Measurements from ENCODE around the gene PRRT4. TPM values are rescaled to one million over a fixed set of nuclear protein-coding genes. Genes with fewer than 3 reads are reported as not detected.

The PRRT4 gene
- total and polyA plus RNA-seq, 2 of the 13 experiments (the other 11 are each of a cell fraction or from before 2014, with no cell fraction given) = not detected

GRCh38 chr7:128358233-128358632 lies 3.3 kb downstream of the PRRT4 start:
- no peak for FAIRE-seq
- Histone ChIP-seq H4K20me1 (ENCODE audit: insufficient read depth, low read length) (no peaks in the 10 kb centered on the region), H3K9me3 (ENCODE audit: low read length) (no peaks in the 10 kb centered on the region), H3K79me2 (ENCODE audit: insufficient read depth, low read length) (no peaks in the 10 kb centered on the region), H3K4me1 (ENCODE audit: insufficient read depth, low read length) (peaks cover 13% of the 10 kb centered on the region; the same call in 1 of the 2 replicates), H3K27me3 (ENCODE audit: control insufficient read depth in 1 of 2, insufficient read depth in 2 of 2, low read length in 2 of 2) (peaks cover 22 to 68% of the 10 kb centered on the region in 2 experiments; a peak in 4 of 5 replicates), H3K9ac (ENCODE audit: insufficient read depth, low read depth, low read length) (no peak overlapping the region), H3K4me3 (replicated peaks in 1 of 3; ENCODE audit: insufficient read depth in 1 of 3, low read depth in 2 of 3, low read length in 3 of 3) (no peak overlapping the region), H3K27ac (ENCODE audit: extremely low read length, insufficient read depth, low read length) (no peak overlapping the region), H3K36me3 (replicated peaks in 1 of 2; ENCODE audit: control insufficient read depth in 1 of 2, insufficient read depth in 2 of 2, low read length in 2 of 2) (no peaks in the 10 kb centered on the region), H2AFZ (ENCODE audit: low read length) (no peak overlapping the region), H3K4me2 (ENCODE audit: low read depth, low read length) (no peak overlapping the region)
- POLR2A ChIA-PET = no interaction called here
- BruUV-seq (replicated peaks) = no TSS peak
- ATAC-seq = no peak
- intact Hi-C loops (cut with micrococcal nuclease; ENCODE audit: unreplicated experiment) = no loop called here
- TF ChIP-seq ZBTB46 (CRISPR knock-in tag; IDR thresholded peaks at IDR 0.05; ENCODE audit: borderline replicate concordance) (no peak), FOXP1 (IDR thresholded peaks at IDR 0.05) (no peak), FOXP1 (CRISPR knock-in tag; IDR thresholded peaks at IDR 0.05) (no peak), PHF8 (CRISPR knock-in tag; IDR thresholded peaks at IDR 0.05) (no peak), ZNF570 (CRISPR knock-in tag; IDR thresholded peaks at IDR 0.05; ENCODE audit: borderline replicate concordance) (no peak), KAT7 (CRISPR knock-in tag; IDR thresholded peaks at IDR 0.05; ENCODE audit: borderline replicate concordance) (no peak), ZNF567 (CRISPR knock-in tag; IDR thresholded peaks at IDR 0.05; ENCODE audit: borderline replicate concordance) (no peak), HMG20A (CRISPR knock-in tag; IDR thresholded peaks at IDR 0.05; ENCODE audit: borderline replicate concordance) (no peak), NBN (conservative IDR thresholded peaks at IDR 0.05) (no peak)
- TF ChIP-seq, protein P1, sequence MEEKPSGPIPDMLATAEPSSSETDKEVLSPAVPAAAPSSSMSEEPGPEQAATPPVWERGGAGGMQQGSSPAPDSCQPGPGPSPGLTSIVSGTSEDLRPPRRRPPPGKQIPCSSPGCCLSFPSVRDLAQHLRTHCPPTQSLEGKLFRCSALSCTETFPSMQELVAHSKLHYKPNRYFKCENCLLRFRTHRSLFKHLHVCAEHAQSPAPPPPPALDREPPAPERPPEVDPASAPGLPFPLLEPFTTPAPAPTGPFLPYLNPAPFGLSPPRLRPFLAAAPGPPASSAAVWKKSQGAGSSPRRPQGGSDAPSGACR (CRISPR knock-in tag; IDR thresholded peaks at IDR 0.05) = no peak
- no peak for DNase-seq (ENCODE audit: low spot score)
- in situ Hi-C loops (cut with HindIII; ENCODE audit: extremely low pct_ligation_motif_present, low pct_unique_long_range_greater_than_20kb) = no loop called here
- CTCF ChIA-PET (ENCODE audit: low intra/inter-chr PET ratio, low total read pairs) = no interaction called here
- 5% methylated on average over 1 of the region's 1 CpG for WGBS (ENCODE audit: low lambda C conversion rate)

Measured in HepG2 (cell line).